GM23338 (cell line): ENCODE results near the gene BEX1. TPM values are rescaled to one million over a fixed set of nuclear protein-coding genes. Genes with fewer than 3 reads are reported as not detected.

Experiments
- ATAC-seq: fragments of 200-7000 bp; cut with Tn5 transposase; 3 replicates; pipeline ENCODE4 v1.9.1; 2020
- DNase-seq: peaks from one replicate; pipeline ENCODE4 v3.0.0-alpha.2; 2015; ENCODE audit warnings: low spot score
- H2AFZ ChIP-seq: fragments of 200-600 bp; sonication (generic); 2 replicates; pipeline ENCODE4 v1.8.0; 2016; ENCODE audit warnings: antibody characterized with exemption, mild to moderate bottlenecking, moderate library complexity
- H3F3A ChIP-seq: fragments of 200-600 bp; sonication (generic); replicated peaks from 2 replicates; pipeline ENCODE4 v1.8.0; 2017; ENCODE audit warnings: antibody characterized with exemption, mixed run types, low read depth
- H3K27ac ChIP-seq: fragments of 200-600 bp; sonication (generic); 2 replicates; pipeline ENCODE4 v1.6.1; 2016; ENCODE audit warnings: low read depth
- H3K27me3 ChIP-seq: fragments of 200-600 bp; sonication (generic); 2 replicates; pipeline ENCODE4 v1.8.0; 2016; ENCODE audit warnings: mild to moderate bottlenecking, mixed run types, moderate library complexity; ENCODE audit not compliant: insufficient read depth
- H3K36me3 ChIP-seq: fragments of 200-600 bp; sonication (generic); 2 replicates; pipeline ENCODE4 v1.8.0; 2016; ENCODE audit warnings: mild to moderate bottlenecking; ENCODE audit not compliant: insufficient read depth
- H3K4me1 ChIP-seq: fragments of 200-600 bp; sonication (generic); 2 replicates; pipeline ENCODE4 v1.8.0; 2016; ENCODE audit warnings: mild to moderate bottlenecking, moderate library complexity; ENCODE audit not compliant: insufficient read depth
- H3K4me2 ChIP-seq: fragments of 200-600 bp; sonication (generic); 2 replicates; pipeline ENCODE4 v1.7.1; 2017; ENCODE audit warnings: mixed run types
- H3K4me3 ChIP-seq: fragments of 200-600 bp; sonication (generic); 2 replicates; pipeline ENCODE4 v1.6.1; 2016; ENCODE audit warnings: mixed run types
- H3K79me2 ChIP-seq: fragments of 200-600 bp; sonication (generic); replicated peaks from 2 replicates; pipeline ENCODE4 v1.8.0; 2017; ENCODE audit warnings: mild to moderate bottlenecking; ENCODE audit not compliant: insufficient read depth
- H3K9me2 ChIP-seq: fragments of 200-600 bp; sonication (generic); 2 replicates; pipeline ENCODE4 v1.8.0; 2017; ENCODE audit not compliant: insufficient read depth
- H4K20me1 ChIP-seq: fragments of 200-600 bp; sonication (generic); replicated peaks from 2 replicates; pipeline ENCODE4 v1.8.0; 2017; ENCODE audit warnings: mild to moderate bottlenecking; ENCODE audit not compliant: insufficient read depth
- H3K27ac Mint-ChIP-seq: 2 replicates; pipeline ENCODE4 v1.8.0; 2020; ENCODE audit warnings: inconsistent platforms, mild to moderate bottlenecking, moderate library complexity, mixed read lengths
- H3K27me3 Mint-ChIP-seq: 3 replicates; pipeline ENCODE4 v1.8.0; 2022; ENCODE audit warnings: low read depth, mild to moderate bottlenecking, moderate library complexity, mixed read lengths, inconsistent platforms; ENCODE audit not compliant: insufficient read depth, poor library complexity
- H3K36me3 Mint-ChIP-seq: 3 replicates; pipeline ENCODE4 v1.8.0; 2021; ENCODE audit warnings: low read depth, mild to moderate bottlenecking, inconsistent platforms, moderate library complexity, mixed read lengths
- H3K4me1 Mint-ChIP-seq: 3 replicates; pipeline ENCODE4 v1.8.0; 2020; ENCODE audit warnings: mild to moderate bottlenecking, inconsistent platforms, mixed read lengths
- H3K4me3 Mint-ChIP-seq: 3 replicates; pipeline ENCODE4 v1.8.0; 2021; ENCODE audit warnings: moderate library complexity, mild to moderate bottlenecking, inconsistent platforms, mixed read lengths
- H3K9me3 Mint-ChIP-seq: 3 replicates; pipeline ENCODE4 v1.8.0; 2020; ENCODE audit warnings: moderate library complexity, mild to moderate bottlenecking, inconsistent platforms, mixed read lengths
- CREB1 ChIP-seq: fragments of 250-450 bp; sonication (Bioruptor Pico); IDR thresholded peaks from 2 replicates; pipeline ENCODE4 v1.5.0; 2020; ENCODE audit warnings: low read depth, mild to moderate bottlenecking, moderate library complexity
- ETS1 ChIP-seq: IDR thresholded peaks from 2 replicates; pipeline ENCODE4 v1.6.1; 2016; ENCODE audit warnings: antibody characterized with exemption
- EZH2 ChIP-seq: fragments of 200-600 bp; sonication (generic); IDR thresholded peaks from one replicate; pipeline ENCODE4 v1.8.0; 2017; ENCODE audit warnings: antibody characterized with exemption, mild to moderate bottlenecking, low read depth; ENCODE audit not compliant: unreplicated experiment
- EZH2phosphoT487 ChIP-seq: fragments of 200-600 bp; sonication (generic); IDR thresholded peaks from one replicate; pipeline ENCODE4 v1.8.1; 2018; ENCODE audit warnings: antibody characterized with exemption; ENCODE audit not compliant: unreplicated experiment
- JUNB ChIP-seq: IDR thresholded peaks from one replicate; pipeline ENCODE4 v1.6.1; 2016; ENCODE audit warnings: antibody characterized with exemption; ENCODE audit not compliant: unreplicated experiment
- NANOG ChIP-seq: IDR thresholded peaks from 2 replicates; pipeline ENCODE4 v1.6.1; 2016; ENCODE audit warnings: antibody characterized with exemption, borderline replicate concordance
- POLR2AphosphoS5 ChIP-seq: IDR thresholded peaks from 2 replicates; pipeline ENCODE4 v1.6.1; 2016; ENCODE audit warnings: antibody characterized with exemption, low read depth
- STAT1 ChIP-seq: IDR thresholded peaks from one replicate; pipeline ENCODE4 v1.6.1; 2016; ENCODE audit warnings: antibody characterized with exemption; ENCODE audit not compliant: unreplicated experiment
- ZNF114 ChIP-seq: fragments of 250-450 bp; sonication (Bioruptor Pico); IDR thresholded peaks from 2 replicates; pipeline ENCODE4 v1.5.0; 2020; ENCODE audit warnings: mild to moderate bottlenecking, moderate library complexity
- ZNF331 ChIP-seq: fragments of 250-450 bp; sonication (Bioruptor Pico); IDR thresholded peaks from 2 replicates; pipeline ENCODE4 v1.5.0; 2020; ENCODE audit warnings: low read depth, mild to moderate bottlenecking, moderate library complexity
- polyA plus RNA-seq: library from polyadenylated mRNA; unstranded; fragments of >200 nt; fragmentation: Nextera tagmentation; extraction: Ambion mirVana; gene quantifications from 2 replicates; pipeline ENCODE4 v1.2.1, GENCODE V29; 2016
- total RNA-seq: library from RNA; depleted of rRNA; stranded (reverse); fragments of >200 nt; shearing (Covaris generic); gene quantifications from 2 replicates; pipeline ENCODE4 v1.2.3, GENCODE V29; 2014
- TF ChIP-seq, protein P1 (sequence below): fragments of 250-450 bp; sonication (Bioruptor Pico); IDR thresholded peaks from 2 replicates; pipeline ENCODE4 v1.5.0; 2020; ENCODE audit warnings: mild to moderate bottlenecking, moderate library complexity
- TF ChIP-seq, protein P2 (sequence below): IDR thresholded peaks from one replicate; pipeline ENCODE4 v1.6.1; 2018; ENCODE audit warnings: antibody characterized with exemption; ENCODE audit not compliant: unreplicated experiment
- TF ChIP-seq, protein P3 (sequence below), 2 experiments: fragments of 200-600 bp in 1 of 2; sonication (generic) in 1 of 2; conservative IDR thresholded peaks; 2 replicates each; pipeline versions ENCODE4 v1.5.1 to v1.6.1; 2016 to 2017; ENCODE audit warnings: antibody characterized with exemption in 2 of 2, low read depth in 2 of 2, mild to moderate bottlenecking in 2 of 2, moderate library complexity in 1 of 2

BEX1 gene
- total and polyA plus RNA-seq, 2 experiments from 2014 or later: 52.9 to 142 TPM

GRCh38 chrX:103052625-103053024 is 11.3 kb downstream of the BEX1 start:
- Histone ChIP-seq H2AFZ (no peak overlapping the region), H3K4me3 (no peak overlapping the region), H4K20me1 (no peaks in the 10 kb centered on the region), H3F3A (no peaks in the 10 kb centered on the region), H3K79me2 (no peaks in the 10 kb centered on the region), H3K4me2 (no peak overlapping the region), H3K27ac (no peak overlapping the region), H3K4me1 (no peaks in the 10 kb centered on the region), H3K9me2 (no peaks in the 10 kb centered on the region), H3K27me3 (no peaks in the 10 kb centered on the region), H3K36me3 (no peaks in the 10 kb centered on the region)
- Mint-ChIP-seq H3K27me3 (no peaks in the 10 kb centered on the region), H3K4me3 (no peak overlapping the region), H3K36me3 (no peaks in the 10 kb centered on the region), H3K9me3 (no peaks in the 10 kb centered on the region), H3K4me1 (peaks cover 14% of the 10 kb centered on the region; the same call in 2 of the 3 replicates), H3K27ac (no peak overlapping the region)
- ATAC-seq: no peak
- no peak for TF ChIP-seq ETS1
- TF ChIP-seq POLR2AphosphoS5: no peak
- TF ChIP-seq NANOG: no peak
- TF ChIP-seq, protein P1, sequence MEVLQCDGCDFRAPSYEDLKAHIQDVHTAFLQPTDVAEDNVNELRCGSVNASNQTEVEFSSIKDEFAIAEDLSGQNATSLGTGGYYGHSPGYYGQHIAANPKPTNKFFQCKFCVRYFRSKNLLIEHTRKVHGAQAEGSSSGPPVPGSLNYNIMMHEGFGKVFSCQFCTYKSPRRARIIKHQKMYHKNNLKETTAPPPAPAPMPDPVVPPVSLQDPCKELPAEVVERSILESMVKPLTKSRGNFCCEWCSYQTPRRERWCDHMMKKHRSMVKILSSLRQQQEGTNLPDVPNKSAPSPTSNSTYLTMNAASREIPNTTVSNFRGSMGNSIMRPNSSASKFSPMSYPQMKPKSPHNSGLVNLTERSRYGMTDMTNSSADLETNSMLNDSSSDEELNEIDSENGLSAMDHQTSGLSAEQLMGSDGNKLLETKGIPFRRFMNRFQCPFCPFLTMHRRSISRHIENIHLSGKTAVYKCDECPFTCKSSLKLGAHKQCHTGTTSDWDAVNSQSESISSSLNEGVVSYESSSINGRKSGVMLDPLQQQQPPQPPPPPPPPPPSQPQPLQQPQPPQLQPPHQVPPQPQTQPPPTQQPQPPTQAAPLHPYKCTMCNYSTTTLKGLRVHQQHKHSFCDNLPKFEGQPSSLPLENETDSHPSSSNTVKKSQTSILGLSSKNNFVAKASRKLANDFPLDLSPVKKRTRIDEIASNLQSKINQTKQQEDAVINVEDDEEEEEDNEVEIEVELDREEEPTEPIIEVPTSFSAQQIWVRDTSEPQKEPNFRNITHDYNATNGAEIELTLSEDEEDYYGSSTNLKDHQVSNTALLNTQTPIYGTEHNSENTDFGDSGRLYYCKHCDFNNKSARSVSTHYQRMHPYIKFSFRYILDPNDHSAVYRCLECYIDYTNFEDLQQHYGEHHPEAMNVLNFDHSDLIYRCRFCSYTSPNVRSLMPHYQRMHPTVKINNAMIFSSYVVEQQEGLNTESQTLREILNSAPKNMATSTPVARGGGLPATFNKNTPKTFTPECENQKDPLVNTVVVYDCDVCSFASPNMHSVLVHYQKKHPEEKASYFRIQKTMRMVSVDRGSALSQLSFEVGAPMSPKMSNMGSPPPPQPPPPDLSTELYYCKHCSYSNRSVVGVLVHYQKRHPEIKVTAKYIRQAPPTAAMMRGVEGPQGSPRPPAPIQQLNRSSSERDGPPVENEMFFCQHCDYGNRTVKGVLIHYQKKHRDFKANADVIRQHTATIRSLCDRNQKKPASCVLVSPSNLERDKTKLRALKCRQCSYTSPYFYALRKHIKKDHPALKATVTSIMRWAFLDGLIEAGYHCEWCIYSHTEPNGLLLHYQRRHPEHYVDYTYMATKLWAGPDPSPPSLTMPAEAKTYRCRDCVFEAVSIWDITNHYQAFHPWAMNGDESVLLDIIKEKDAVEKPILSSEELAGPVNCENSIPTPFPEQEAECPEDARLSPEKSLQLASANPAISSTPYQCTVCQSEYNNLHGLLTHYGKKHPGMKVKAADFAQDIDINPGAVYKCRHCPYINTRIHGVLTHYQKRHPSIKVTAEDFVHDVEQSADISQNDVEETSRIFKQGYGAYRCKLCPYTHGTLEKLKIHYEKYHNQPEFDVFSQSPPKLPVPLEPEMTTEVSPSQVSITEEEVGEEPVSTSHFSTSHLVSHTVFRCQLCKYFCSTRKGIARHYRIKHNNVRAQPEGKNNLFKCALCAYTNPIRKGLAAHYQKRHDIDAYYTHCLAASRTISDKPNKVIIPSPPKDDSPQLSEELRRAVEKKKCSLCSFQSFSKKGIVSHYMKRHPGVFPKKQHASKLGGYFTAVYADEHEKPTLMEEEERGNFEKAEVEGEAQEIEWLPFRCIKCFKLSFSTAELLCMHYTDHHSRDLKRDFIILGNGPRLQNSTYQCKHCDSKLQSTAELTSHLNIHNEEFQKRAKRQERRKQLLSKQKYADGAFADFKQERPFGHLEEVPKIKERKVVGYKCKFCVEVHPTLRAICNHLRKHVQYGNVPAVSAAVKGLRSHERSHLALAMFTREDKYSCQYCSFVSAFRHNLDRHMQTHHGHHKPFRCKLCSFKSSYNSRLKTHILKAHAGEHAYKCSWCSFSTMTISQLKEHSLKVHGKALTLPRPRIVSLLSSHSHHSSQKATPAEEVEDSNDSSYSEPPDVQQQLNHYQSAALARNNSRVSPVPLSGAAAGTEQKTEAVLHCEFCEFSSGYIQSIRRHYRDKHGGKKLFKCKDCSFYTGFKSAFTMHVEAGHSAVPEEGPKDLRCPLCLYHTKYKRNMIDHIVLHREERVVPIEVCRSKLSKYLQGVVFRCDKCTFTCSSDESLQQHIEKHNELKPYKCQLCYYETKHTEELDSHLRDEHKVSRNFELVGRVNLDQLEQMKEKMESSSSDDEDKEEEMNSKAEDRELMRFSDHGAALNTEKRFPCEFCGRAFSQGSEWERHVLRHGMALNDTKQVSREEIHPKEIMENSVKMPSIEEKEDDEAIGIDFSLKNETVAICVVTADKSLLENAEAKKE (CRISPR knock-in tag): no peak
- TF ChIP-seq ZNF331 (CRISPR knock-in tag): no peak
- TF ChIP-seq STAT1: no peak
- TF ChIP-seq CREB1 (CRISPR knock-in tag): no peak
- no peak for TF ChIP-seq ZNF114
- TF ChIP-seq EZH2: no peak
- no peak for TF ChIP-seq JUNB
- TF ChIP-seq, protein P2, sequence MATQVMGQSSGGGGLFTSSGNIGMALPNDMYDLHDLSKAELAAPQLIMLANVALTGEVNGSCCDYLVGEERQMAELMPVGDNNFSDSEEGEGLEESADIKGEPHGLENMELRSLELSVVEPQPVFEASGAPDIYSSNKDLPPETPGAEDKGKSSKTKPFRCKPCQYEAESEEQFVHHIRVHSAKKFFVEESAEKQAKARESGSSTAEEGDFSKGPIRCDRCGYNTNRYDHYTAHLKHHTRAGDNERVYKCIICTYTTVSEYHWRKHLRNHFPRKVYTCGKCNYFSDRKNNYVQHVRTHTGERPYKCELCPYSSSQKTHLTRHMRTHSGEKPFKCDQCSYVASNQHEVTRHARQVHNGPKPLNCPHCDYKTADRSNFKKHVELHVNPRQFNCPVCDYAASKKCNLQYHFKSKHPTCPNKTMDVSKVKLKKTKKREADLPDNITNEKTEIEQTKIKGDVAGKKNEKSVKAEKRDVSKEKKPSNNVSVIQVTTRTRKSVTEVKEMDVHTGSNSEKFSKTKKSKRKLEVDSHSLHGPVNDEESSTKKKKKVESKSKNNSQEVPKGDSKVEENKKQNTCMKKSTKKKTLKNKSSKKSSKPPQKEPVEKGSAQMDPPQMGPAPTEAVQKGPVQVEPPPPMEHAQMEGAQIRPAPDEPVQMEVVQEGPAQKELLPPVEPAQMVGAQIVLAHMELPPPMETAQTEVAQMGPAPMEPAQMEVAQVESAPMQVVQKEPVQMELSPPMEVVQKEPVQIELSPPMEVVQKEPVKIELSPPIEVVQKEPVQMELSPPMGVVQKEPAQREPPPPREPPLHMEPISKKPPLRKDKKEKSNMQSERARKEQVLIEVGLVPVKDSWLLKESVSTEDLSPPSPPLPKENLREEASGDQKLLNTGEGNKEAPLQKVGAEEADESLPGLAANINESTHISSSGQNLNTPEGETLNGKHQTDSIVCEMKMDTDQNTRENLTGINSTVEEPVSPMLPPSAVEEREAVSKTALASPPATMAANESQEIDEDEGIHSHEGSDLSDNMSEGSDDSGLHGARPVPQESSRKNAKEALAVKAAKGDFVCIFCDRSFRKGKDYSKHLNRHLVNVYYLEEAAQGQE: no peak
- TF ChIP-seq, protein P3, sequence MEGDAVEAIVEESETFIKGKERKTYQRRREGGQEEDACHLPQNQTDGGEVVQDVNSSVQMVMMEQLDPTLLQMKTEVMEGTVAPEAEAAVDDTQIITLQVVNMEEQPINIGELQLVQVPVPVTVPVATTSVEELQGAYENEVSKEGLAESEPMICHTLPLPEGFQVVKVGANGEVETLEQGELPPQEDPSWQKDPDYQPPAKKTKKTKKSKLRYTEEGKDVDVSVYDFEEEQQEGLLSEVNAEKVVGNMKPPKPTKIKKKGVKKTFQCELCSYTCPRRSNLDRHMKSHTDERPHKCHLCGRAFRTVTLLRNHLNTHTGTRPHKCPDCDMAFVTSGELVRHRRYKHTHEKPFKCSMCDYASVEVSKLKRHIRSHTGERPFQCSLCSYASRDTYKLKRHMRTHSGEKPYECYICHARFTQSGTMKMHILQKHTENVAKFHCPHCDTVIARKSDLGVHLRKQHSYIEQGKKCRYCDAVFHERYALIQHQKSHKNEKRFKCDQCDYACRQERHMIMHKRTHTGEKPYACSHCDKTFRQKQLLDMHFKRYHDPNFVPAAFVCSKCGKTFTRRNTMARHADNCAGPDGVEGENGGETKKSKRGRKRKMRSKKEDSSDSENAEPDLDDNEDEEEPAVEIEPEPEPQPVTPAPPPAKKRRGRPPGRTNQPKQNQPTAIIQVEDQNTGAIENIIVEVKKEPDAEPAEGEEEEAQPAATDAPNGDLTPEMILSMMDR (conservative IDR thresholded peaks at IDR 0.05; ENCODE audit: low read depth in 2 of 2): no peak
- TF ChIP-seq EZH2phosphoT487: no peak
- DNase-seq: no peak
